SK-N-SH (cell line): ENCODE data around the gene PXMP2. TPM values are rescaled to one million over a fixed set of nuclear protein-coding genes. Genes with fewer than 3 reads are reported as not detected.

Experiments used
- CTCF ChIA-PET: fragments of 300-600, 350-600 bp; formaldehyde crosslinking; extraction: SDS; loops from one replicate; lab custom pipeline; 2021; lab: Yijun Ruan, JAX
- POLR2A ChIA-PET: fragments of 350-600 bp; sonication (Branson Sonifier 250); formaldehyde crosslinking; extraction: SDS; loops from one replicate; lab custom pipeline; 2020; ENCODE audit warnings: antibody characterized with exemption, inconsistent platforms; lab: Yijun Ruan, JAX
- DNase-seq: peaks from one replicate; pipeline ENCODE4 v3.0.0; 2012
- H2AFZ ChIP-seq: fragments of 200-600 bp; sonication (generic); 2 replicates; pipeline ENCODE4 v1.8.1; 2016; ENCODE audit warnings: antibody characterized with exemption, mild to moderate bottlenecking, low read depth
- H3F3A ChIP-seq: fragments of 200-600 bp; sonication (generic); replicated peaks from 2 replicates; pipeline ENCODE3; 2016; ENCODE audit warnings: antibody characterized with exemption, mild to moderate bottlenecking; ENCODE audit not compliant: insufficient read depth
- H3K27ac ChIP-seq, 2 experiments: fragments of 200-500 bp in 1 of 2; fragments of 200-600 bp in 1 of 2; sonication (Bioruptor generic) in 1 of 2; sonication (generic), shearing (Covaris generic) in 1 of 2; 2 replicates each; pipeline versions ENCODE4 v1.5.1 to v1.6.1; 2014 to 2016; ENCODE audit warnings: low read depth in 2 of 2, inconsistent platforms in 1 of 2, low read length in 1 of 2, mild to moderate bottlenecking in 1 of 2, mixed read lengths in 1 of 2
- H3K27me3 ChIP-seq: fragments of 200-600 bp; sonication (generic), shearing (Covaris generic); 2 replicates; pipeline ENCODE4 v1.6.1; 2016; ENCODE audit warnings: mixed run types; ENCODE audit not compliant: insufficient read depth
- H3K36me3 ChIP-seq, 2 experiments: fragments of 200-500 bp in 1 of 2; fragments of 200-600 bp in 1 of 2; sonication (Bioruptor generic) in 1 of 2; sonication (generic) in 1 of 2; replicated peaks in 1 of 2; 2 replicates each; pipeline versions ENCODE3 to v1.5.1; 2014 to 2016; ENCODE audit warnings: low read length in 1 of 2, mild to moderate bottlenecking in 1 of 2; ENCODE audit not compliant: insufficient read depth in 2 of 2, control insufficient read depth in 1 of 2
- H3K4me1 ChIP-seq, 2 experiments: fragments of 200-500 bp in 1 of 2; fragments of 200-600 bp in 1 of 2; sonication (Bioruptor generic) in 1 of 2; sonication (generic), shearing (Covaris generic) in 1 of 2; 2 replicates each; pipeline versions ENCODE4 v1.5.1 to v1.6.1; 2014 to 2016; ENCODE audit warnings: low read depth in 1 of 2, low read length in 1 of 2, mixed run types in 1 of 2; ENCODE audit not compliant: insufficient read depth in 2 of 2, control insufficient read depth in 1 of 2
- H3K4me2 ChIP-seq: fragments of 200-600 bp; sonication (generic), shearing (Covaris generic); 2 replicates; pipeline ENCODE4 v1.6.1; 2017; ENCODE audit warnings: mixed run types
- H3K4me3 ChIP-seq, 2 experiments: fragments of 200-500 bp in 1 of 2; fragments of 200-600 bp in 1 of 2; sonication (Bioruptor generic) in 1 of 2; sonication (generic), shearing (Covaris generic) in 1 of 2; 2 replicates each; pipeline versions ENCODE4 v1.5.1 to v1.8.1; 2014 to 2016; ENCODE audit warnings: low read depth in 2 of 2, inconsistent platforms in 1 of 2, low read length in 1 of 2, mild to moderate bottlenecking in 1 of 2, mixed read lengths in 1 of 2, moderate library complexity in 1 of 2
- H3K79me2 ChIP-seq: fragments of 200-600 bp; sonication (generic); 2 replicates; pipeline ENCODE4 v1.8.1; 2017; ENCODE audit warnings: mild to moderate bottlenecking; ENCODE audit not compliant: insufficient read depth
- H3K9ac ChIP-seq: fragments of 200-600 bp; sonication (generic); 2 replicates; pipeline ENCODE4 v1.6.1; 2017; ENCODE audit warnings: mixed run types
- H3K9me2 ChIP-seq: fragments of 200-600 bp; sonication (generic); 2 replicates; pipeline ENCODE4 v1.6.1; 2017; ENCODE audit warnings: mixed run types
- H3K9me3 ChIP-seq: fragments of 200-600 bp; sonication (generic); 2 replicates; pipeline ENCODE4 v1.6.1; 2017; ENCODE audit warnings: mixed run types, mild to moderate bottlenecking, moderate library complexity
- H4K20me1 ChIP-seq: fragments of 200-600 bp; sonication (generic); 2 replicates; pipeline ENCODE4 v1.6.1; 2017; ENCODE audit warnings: mild to moderate bottlenecking, mixed run types; ENCODE audit not compliant: insufficient read depth
- CHD2 ChIP-seq: fragments of 150-350 bp; IDR thresholded peaks from 2 replicates; pipeline ENCODE4 v1.6.1; 2018; ENCODE audit warnings: low read length; ENCODE audit not compliant: partially characterized antibody
- EP300 ChIP-seq, 2 experiments: IDR thresholded peaks; 2 replicates each; pipeline versions ENCODE4 v1.4.0 to v1.6.1; 2012; ENCODE audit warnings: borderline replicate concordance in 1 of 2, low read depth in 1 of 2, low read length in 1 of 2
- EZH2phosphoT487 ChIP-seq: fragments of 200-600 bp; sonication (generic); IDR thresholded peaks from 2 replicates; pipeline ENCODE4 v1.6.1; 2017; ENCODE audit warnings: low read depth, mixed run types, mild to moderate bottlenecking, antibody characterized with exemption, moderate library complexity, borderline replicate concordance
- GABPA ChIP-seq: IDR thresholded peaks from 2 replicates; pipeline ENCODE4 v1.4.0; 2012; ENCODE audit warnings: low read depth, mild to moderate bottlenecking
- MEF2A ChIP-seq: IDR thresholded peaks from 2 replicates; pipeline ENCODE4 v1.4.0; 2012; ENCODE audit warnings: low read depth, borderline replicate concordance
- MXI1 ChIP-seq: IDR thresholded peaks from 2 replicates; pipeline ENCODE4 v1.6.1; 2012; ENCODE audit warnings: mild to moderate bottlenecking, low read depth, low read length, improper control_type of control experiment
- REST ChIP-seq: IDR thresholded peaks from 2 replicates; pipeline ENCODE4 v1.6.1; 2012; ENCODE audit warnings: mild to moderate bottlenecking, low read depth, low read length, moderate library complexity
- SIN3A ChIP-seq: IDR thresholded peaks from 2 replicates; pipeline ENCODE4 v1.6.1; 2012; ENCODE audit warnings: low read depth, mild to moderate bottlenecking, low read length, moderate library complexity, borderline replicate concordance
- SMC3 ChIP-seq: IDR thresholded peaks from 2 replicates; pipeline ENCODE4 v1.6.1; 2012; ENCODE audit warnings: low read depth, low read length, improper control_type of control experiment
- TCF12 ChIP-seq: IDR thresholded peaks from 2 replicates; pipeline ENCODE4 v1.4.0; 2012
- TEAD4 ChIP-seq: IDR thresholded peaks from 2 replicates; pipeline ENCODE4 v1.4.0; 2012; ENCODE audit warnings: mild to moderate bottlenecking, borderline replicate concordance; ENCODE audit not compliant: insufficient read depth
- WGBS: methylation state at CpG from one replicate; pipeline ENCODE4 v1.1.6; 2017; ENCODE audit warnings: low lambda C conversion rate; 5-methylcytosine and 5-hydroxymethylcytosine counted together
- polyA plus RNA-seq, 3 experiments: library from polyadenylated mRNA; depleted of rRNA; stranded (reverse); fragments of >200 nt; gene quantifications; 2 replicates each; pipeline ENCODE4 v1.2.3, GENCODE V29; 2012
- TF ChIP-seq, protein P1 (sequence below): fragments of 200-600 bp; sonication (generic); IDR thresholded peaks from 2 replicates; pipeline ENCODE4 v1.6.1; 2017; ENCODE audit warnings: antibody characterized with exemption, mild to moderate bottlenecking, moderate library complexity

Gene PXMP2
- polyA plus RNA-seq, 1 of the 3 experiments (the other 2 are of a cell fraction): 35.8 TPM

DNA sequence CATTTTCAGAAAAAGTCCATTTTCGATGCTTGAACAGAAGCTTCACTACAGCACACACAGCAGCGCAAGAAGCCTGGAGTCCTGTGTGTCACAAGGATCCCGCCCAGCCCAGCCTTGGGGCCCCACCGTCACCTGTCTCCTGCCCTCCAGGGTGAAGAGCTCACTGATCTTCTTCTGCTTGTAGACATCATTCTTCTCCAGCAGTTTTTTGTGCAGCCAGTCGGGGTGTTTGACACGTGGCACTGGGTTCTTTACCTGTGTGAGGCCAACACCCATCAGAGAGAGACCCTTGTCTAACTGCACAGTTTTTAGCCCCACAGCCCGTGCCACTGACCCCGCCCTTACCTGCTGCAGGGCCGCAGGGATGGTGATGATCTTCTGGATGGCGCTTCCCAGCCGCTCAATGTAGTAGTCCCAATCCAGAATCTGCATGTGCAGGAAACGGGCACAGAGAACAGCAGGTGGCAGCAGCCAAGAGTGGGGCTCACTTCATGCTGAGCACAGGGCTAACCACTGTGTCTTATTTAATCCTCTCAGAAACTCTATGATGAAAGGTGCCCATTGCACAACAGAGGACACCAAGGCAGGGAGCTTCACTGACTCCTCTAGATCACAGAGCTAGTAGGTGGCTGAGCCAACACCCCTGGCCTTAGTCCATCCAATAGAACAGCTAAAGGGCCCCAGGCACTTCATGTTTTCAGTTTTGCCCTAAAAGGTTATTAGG, 30.2 kb upstream of the PXMP2 start:
- H3F3A ChIP-seq: no peaks in the 10 kb centered on the region
- TF ChIP-seq CHD2 (no peak), GABPA (no peak), MEF2A (no peak), REST (no peak), TCF12 (no peak), TEAD4 (no peak), SMC3 (no peak), EP300 (IDR thresholded peaks at IDR 0.05; ENCODE audit: borderline replicate concordance in 1 of 2, low read depth in 1 of 2, low read length in 1 of 2) (no peak), EZH2phosphoT487 (no peak), SIN3A (no peak), MXI1 (no peak)
- TF ChIP-seq, protein P1, sequence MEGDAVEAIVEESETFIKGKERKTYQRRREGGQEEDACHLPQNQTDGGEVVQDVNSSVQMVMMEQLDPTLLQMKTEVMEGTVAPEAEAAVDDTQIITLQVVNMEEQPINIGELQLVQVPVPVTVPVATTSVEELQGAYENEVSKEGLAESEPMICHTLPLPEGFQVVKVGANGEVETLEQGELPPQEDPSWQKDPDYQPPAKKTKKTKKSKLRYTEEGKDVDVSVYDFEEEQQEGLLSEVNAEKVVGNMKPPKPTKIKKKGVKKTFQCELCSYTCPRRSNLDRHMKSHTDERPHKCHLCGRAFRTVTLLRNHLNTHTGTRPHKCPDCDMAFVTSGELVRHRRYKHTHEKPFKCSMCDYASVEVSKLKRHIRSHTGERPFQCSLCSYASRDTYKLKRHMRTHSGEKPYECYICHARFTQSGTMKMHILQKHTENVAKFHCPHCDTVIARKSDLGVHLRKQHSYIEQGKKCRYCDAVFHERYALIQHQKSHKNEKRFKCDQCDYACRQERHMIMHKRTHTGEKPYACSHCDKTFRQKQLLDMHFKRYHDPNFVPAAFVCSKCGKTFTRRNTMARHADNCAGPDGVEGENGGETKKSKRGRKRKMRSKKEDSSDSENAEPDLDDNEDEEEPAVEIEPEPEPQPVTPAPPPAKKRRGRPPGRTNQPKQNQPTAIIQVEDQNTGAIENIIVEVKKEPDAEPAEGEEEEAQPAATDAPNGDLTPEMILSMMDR: no peak
- CTCF ChIA-PET: interaction anchor here (1.1 to 3.1 kb wide), 3 partner anchors 19 to 42 kb away, joined by 3 to 13 read pairs (median 7); no protein-coding TSS in a partner anchor

More for the DNA sequence above, 30.2 kb upstream of the PXMP2 start:
- POLR2A ChIA-PET: no interaction called here
- no peak overlapping the region for H2AFZ ChIP-seq
- H3K4me3 ChIP-seq: no peak overlapping the region
- no peak overlapping the region for H3K4me2 ChIP-seq
- H4K20me1 ChIP-seq: no peaks in the 10 kb centered on the region
- no peaks in the 10 kb centered on the region for H3K9me3 ChIP-seq
- DNase-seq: no peak
- peaks cover 26 to 55% of the 10 kb centered on the region in 2 experiments for H3K36me3 ChIP-seq
- H3K79me2 ChIP-seq: no peaks in the 10 kb centered on the region
- H3K27ac ChIP-seq: no peak overlapping the region
- H3K27me3 ChIP-seq: no peaks in the 10 kb centered on the region
- no peaks in the 10 kb centered on the region for H3K9me2 ChIP-seq
- no peak overlapping the region for H3K9ac ChIP-seq
- WGBS: 96% methylated on average over 10 of the region's 12 CpGs
- no peaks in the 10 kb centered on the region for H3K4me1 ChIP-seq
